Measurements from ENCODE around the gene SLC6A1.

DNA sequence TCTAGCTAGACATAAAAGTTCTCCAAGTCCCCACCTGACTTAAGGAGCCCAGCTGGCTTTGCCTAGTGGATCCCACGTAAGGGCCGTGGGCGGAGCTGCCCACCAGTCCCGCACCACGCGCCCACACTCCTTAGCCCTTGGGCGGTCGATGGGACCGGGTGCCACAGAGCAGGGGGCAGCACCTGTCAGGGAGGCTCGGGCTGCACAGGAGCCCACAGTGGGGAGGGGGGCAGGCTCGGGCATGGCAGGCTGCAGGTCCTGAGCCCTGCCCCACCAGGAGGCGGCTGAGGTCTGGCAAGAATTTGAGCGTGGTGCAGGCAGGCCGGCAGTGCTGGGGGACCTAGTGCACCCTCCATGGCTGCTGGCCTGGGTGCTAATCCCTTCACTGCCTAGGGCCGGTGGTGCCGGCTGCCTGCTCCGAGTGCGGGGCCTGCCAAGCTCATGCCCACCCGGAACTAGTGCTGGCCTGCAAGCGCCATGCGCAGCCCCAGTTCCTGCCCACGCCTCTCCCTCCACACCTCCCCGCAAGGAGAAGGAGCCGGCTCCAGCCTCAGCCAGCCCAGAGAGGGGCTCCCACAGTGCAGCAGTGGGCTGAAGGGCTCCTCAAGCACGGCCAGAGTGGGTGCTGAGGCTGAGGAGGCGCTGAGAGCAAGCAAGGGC is 78.7 kb downstream of the SLC6A1 start:
- TF ChIP-seq, protein P1, sequence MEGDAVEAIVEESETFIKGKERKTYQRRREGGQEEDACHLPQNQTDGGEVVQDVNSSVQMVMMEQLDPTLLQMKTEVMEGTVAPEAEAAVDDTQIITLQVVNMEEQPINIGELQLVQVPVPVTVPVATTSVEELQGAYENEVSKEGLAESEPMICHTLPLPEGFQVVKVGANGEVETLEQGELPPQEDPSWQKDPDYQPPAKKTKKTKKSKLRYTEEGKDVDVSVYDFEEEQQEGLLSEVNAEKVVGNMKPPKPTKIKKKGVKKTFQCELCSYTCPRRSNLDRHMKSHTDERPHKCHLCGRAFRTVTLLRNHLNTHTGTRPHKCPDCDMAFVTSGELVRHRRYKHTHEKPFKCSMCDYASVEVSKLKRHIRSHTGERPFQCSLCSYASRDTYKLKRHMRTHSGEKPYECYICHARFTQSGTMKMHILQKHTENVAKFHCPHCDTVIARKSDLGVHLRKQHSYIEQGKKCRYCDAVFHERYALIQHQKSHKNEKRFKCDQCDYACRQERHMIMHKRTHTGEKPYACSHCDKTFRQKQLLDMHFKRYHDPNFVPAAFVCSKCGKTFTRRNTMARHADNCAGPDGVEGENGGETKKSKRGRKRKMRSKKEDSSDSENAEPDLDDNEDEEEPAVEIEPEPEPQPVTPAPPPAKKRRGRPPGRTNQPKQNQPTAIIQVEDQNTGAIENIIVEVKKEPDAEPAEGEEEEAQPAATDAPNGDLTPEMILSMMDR (IDR thresholded peaks at IDR 0.05): no peak
- TF ChIP-seq SIN3A (IDR thresholded peaks at IDR 0.05; ENCODE audit: borderline replicate concordance, low read depth, low read length): no peak
- no peak for TF ChIP-seq EP300 (IDR thresholded peaks at IDR 0.05; ENCODE audit: borderline replicate concordance in 1 of 2, low read depth in 1 of 2, low read length in 1 of 2)
- no peak for TF ChIP-seq MXI1 (IDR thresholded peaks at IDR 0.05; ENCODE audit: low read depth, low read length)
- TF ChIP-seq POLR2AphosphoS5 (IDR thresholded peaks at IDR 0.05; ENCODE audit: low read depth, low read length): no peak
- TF ChIP-seq EZH2phosphoT487 (IDR thresholded peaks at IDR 0.05; ENCODE audit: borderline replicate concordance, low read depth): no peak
- no peak for TF ChIP-seq FOXM1 (IDR thresholded peaks at IDR 0.05; ENCODE audit: low read depth)
- no peak for TF ChIP-seq RAD21 (IDR thresholded peaks at IDR 0.05; ENCODE audit: low read length)
- TF ChIP-seq, protein P2, sequence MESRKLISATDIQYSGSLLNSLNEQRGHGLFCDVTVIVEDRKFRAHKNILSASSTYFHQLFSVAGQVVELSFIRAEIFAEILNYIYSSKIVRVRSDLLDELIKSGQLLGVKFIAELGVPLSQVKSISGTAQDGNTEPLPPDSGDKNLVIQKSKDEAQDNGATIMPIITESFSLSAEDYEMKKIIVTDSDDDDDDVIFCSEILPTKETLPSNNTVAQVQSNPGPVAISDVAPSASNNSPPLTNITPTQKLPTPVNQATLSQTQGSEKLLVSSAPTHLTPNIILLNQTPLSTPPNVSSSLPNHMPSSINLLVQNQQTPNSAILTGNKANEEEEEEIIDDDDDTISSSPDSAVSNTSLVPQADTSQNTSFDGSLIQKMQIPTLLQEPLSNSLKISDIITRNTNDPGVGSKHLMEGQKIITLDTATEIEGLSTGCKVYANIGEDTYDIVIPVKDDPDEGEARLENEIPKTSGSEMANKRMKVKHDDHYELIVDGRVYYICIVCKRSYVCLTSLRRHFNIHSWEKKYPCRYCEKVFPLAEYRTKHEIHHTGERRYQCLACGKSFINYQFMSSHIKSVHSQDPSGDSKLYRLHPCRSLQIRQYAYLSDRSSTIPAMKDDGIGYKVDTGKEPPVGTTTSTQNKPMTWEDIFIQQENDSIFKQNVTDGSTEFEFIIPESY (IDR thresholded peaks at IDR 0.05; ENCODE audit: borderline replicate concordance, low read depth): no peak
- TF ChIP-seq TAF1 (IDR thresholded peaks at IDR 0.05; ENCODE audit: borderline replicate concordance, low read depth, low read length): no peak
- no peak for TF ChIP-seq JUND (IDR thresholded peaks at IDR 0.05)
